GM18520 (cell line): ENCODE measurements around the gene GSTO2.
A peak's percentile ranks its signal among the peaks of the same experiment; 100 is the strongest.

Source experiments
- ATAC-seq: cut with Tn5 transposase; IDR thresholded peaks from one replicate; pipeline ENCODE4 v1.9.1; 2021; ENCODE audit not compliant: unreplicated experiment

Gene GSTO2

GRCh38 chr10:104253606-104254410 is 15.2 kb upstream of the GSTO2 start:
- ATAC-seq: no peak

- peak; percentile 43 for ATAC-seq
Observed at GRCh38 chr10:104254493-104255310, 14.3 kb upstream of the GSTO2 start, which contains the start of gene GSTO1. TSS of gene GSTO1 (plus strand) at chr10:104254892. CDS start at chr10:104254929, 37 bp downstream.

GRCh38 chr10:104255311-104255981 is 13.5 kb upstream of the GSTO2 start:
- ATAC-seq: no peak

- no peak for ATAC-seq
Observed at GRCh38 chr10:104256335-104256961, 12.5 kb upstream of the GSTO2 start.

GRCh38 chr10:104257235-104257634 is 11.7 kb upstream of the GSTO2 start:
- no peak for ATAC-seq

- no peak for ATAC-seq
Observed at GRCh38 chr10:104258209-104258608, 10.8 kb upstream of the GSTO2 start.

- ATAC-seq: no peak
Observed at GRCh38 chr10:104259456-104259855, 9.5 kb upstream of the GSTO2 start.

- no peak for ATAC-seq
Observed at GRCh38 chr10:104259999-104260774, 8.8 kb upstream of the GSTO2 start.

GRCh38 chr10:104260775-104261115 is 8.2 kb upstream of the GSTO2 start:
- ATAC-seq: no peak

- no peak for ATAC-seq
Observed at GRCh38 chr10:104262055-104262454, 6.9 kb upstream of the GSTO2 start.

- no peak for ATAC-seq
Observed at GRCh38 chr10:104264783-104265182, 4.2 kb upstream of the GSTO2 start.

- ATAC-seq: no peak
Observed at GRCh38 chr10:104267721-104268404, 1.1 kb upstream of the GSTO2 start.

- no peak for ATAC-seq
Observed at GRCh38 chr10:104268405-104268712, 625 bp upstream of the GSTO2 start.

- ATAC-seq: no peak
Observed at GRCh38 chr10:104273286-104273685, 4.3 kb downstream of the GSTO2 start.

- ATAC-seq: no peak
Observed at GRCh38 chr10:104273899-104274575, 5.1 kb downstream of the GSTO2 start.

- ATAC-seq: no peak
Observed at GRCh38 chr10:104274762-104275721, 6.1 kb downstream of the GSTO2 start.

GRCh38 chr10:104276192-104276591 is 7.2 kb downstream of the GSTO2 start:
- no peak for ATAC-seq

- no peak for ATAC-seq
Observed at GRCh38 chr10:104277785-104278184, 8.8 kb downstream of the GSTO2 start.
